ENCODE results near the gene OR10A6. TPM values are rescaled to one million over a fixed set of nuclear protein-coding genes. Genes with fewer than 3 reads are reported as not detected.

OR10A6 gene
- total and polyA plus RNA-seq, 4 experiments from 2014 or later: not detected

- H3K27me3 ChIP-seq (ENCODE audit: insufficient read depth, low read length): no peaks in the 10 kb centered on the region
- no peaks in the 10 kb centered on the region for H3K9me3 Mint-ChIP-seq
- peaks cover 11 to 35% of the 10 kb centered on the region in 2 donors for H3K27me3 Mint-ChIP-seq
- no peak overlapping the region for H3K4me3 ChIP-seq (ENCODE audit: low read length in 2 of 2)
- no peak overlapping the region for H3K4me3 Mint-ChIP-seq
- H3K4me1 Mint-ChIP-seq: no peaks in the 10 kb centered on the region
- CTCF ChIA-PET (ENCODE audit: partially characterized antibody): interaction anchor here (1.2 to 1.9 kb wide), 3 partner anchors 9 to 18 kb away, joined by 3 to 6 read pairs (median 3); no protein-coding TSS in a partner anchor
- H3K4me1 ChIP-seq (ENCODE audit: insufficient read depth, low read length): no peaks in the 10 kb centered on the region
- H3K36me3 Mint-ChIP-seq: no peaks in the 10 kb centered on the region
- DNase-seq: no peak
- POLR2A ChIA-PET (ENCODE audit: partially characterized antibody): no interaction called here
- H3K36me3 ChIP-seq (ENCODE audit: insufficient read depth, low read length): no peaks in the 10 kb centered on the region
- no peak overlapping the region for H3K27ac Mint-ChIP-seq
- intact Hi-C loops (cut with micrococcal nuclease): no loop called here
- no peak overlapping the region for H3K27ac ChIP-seq (ENCODE audit: low read depth, low read length)
- H3K9me3 ChIP-seq (ENCODE audit: control insufficient read depth in 1 of 2, low read length in 2 of 2): no peaks in the 10 kb centered on the region
Observed at GRCh38 chr11:7910286-7910788, 20.7 kb downstream of the OR10A6 start.

- H3K4me3 ChIP-seq (ENCODE audit: low read length in 2 of 2): no peak overlapping the region
- no peaks in the 10 kb centered on the region for H3K27me3 ChIP-seq (ENCODE audit: insufficient read depth, low read length)
- H3K4me1 ChIP-seq (ENCODE audit: insufficient read depth, low read length): no peaks in the 10 kb centered on the region
- Mint-ChIP-seq H3K27me3 (peaks cover 11 to 33% of the 10 kb centered on the region in 2 donors), H3K4me3 (no peak overlapping the region), H3K27ac (no peak overlapping the region), H3K9me3 (no peaks in the 10 kb centered on the region), H3K36me3 (no peaks in the 10 kb centered on the region), H3K4me1 (no peaks in the 10 kb centered on the region)
- DNase-seq: no peak
- POLR2A ChIA-PET (ENCODE audit: partially characterized antibody): no interaction called here
- no peak overlapping the region for H3K27ac ChIP-seq (ENCODE audit: low read depth, low read length)
- CTCF ChIA-PET (ENCODE audit: partially characterized antibody): interaction anchor here (1.2 to 1.9 kb wide), 2 partner anchors 8 to 17 kb away, joined by 3 to 6 read pairs; no protein-coding TSS in a partner anchor
- intact Hi-C loops (cut with micrococcal nuclease): no loop called here
- no peaks in the 10 kb centered on the region for H3K36me3 ChIP-seq (ENCODE audit: insufficient read depth, low read length)
- H3K9me3 ChIP-seq (ENCODE audit: control insufficient read depth in 1 of 2, low read length in 2 of 2): no peaks in the 10 kb centered on the region
Observed at GRCh38 chr11:7909585-7910285, 21.3 kb downstream of the OR10A6 start.

GRCh38 chr11:7907121-7907520 is 23.9 kb downstream of the OR10A6 start:
- Histone ChIP-seq H3K36me3 (ENCODE audit: insufficient read depth, low read length) (no peaks in the 10 kb centered on the region), H3K4me3 (ENCODE audit: low read length in 2 of 2) (no peak overlapping the region), H3K27me3 (ENCODE audit: insufficient read depth, low read length) (no peaks in the 10 kb centered on the region), H3K9me3 (ENCODE audit: control insufficient read depth in 1 of 2, low read length in 2 of 2) (no peaks in the 10 kb centered on the region), H3K4me1 (ENCODE audit: insufficient read depth, low read length) (no peaks in the 10 kb centered on the region), H3K27ac (ENCODE audit: low read depth, low read length) (no peak overlapping the region)
- POLR2A ChIA-PET (ENCODE audit: partially characterized antibody): no interaction called here
- Mint-ChIP-seq H3K36me3 (no peaks in the 10 kb centered on the region), H3K9me3 (no peaks in the 10 kb centered on the region), H3K4me1 (no peaks in the 10 kb centered on the region), H3K27ac (no peak overlapping the region), H3K27me3 (peaks cover 14 to 33% of the 10 kb centered on the region in 2 donors), H3K4me3 (no peak overlapping the region)
- intact Hi-C loops (cut with micrococcal nuclease): no loop called here
- DNase-seq: no peak
- CTCF ChIA-PET (ENCODE audit: partially characterized antibody): no interaction called here

- CTCF ChIA-PET (ENCODE audit: partially characterized antibody): interaction anchor here (1.5 to 2.0 kb wide), 2 partner anchors 14 to 80 kb away, joined by 5 to 7 read pairs; no protein-coding TSS in a partner anchor
- Mint-ChIP-seq H3K4me1 (no peaks in the 10 kb centered on the region), H3K27ac (no peak overlapping the region), H3K9me3 (no peaks in the 10 kb centered on the region), H3K36me3 (no peaks in the 10 kb centered on the region), H3K27me3 (peaks cover 11 to 29% of the 10 kb centered on the region in 2 donors), H3K4me3 (no peak overlapping the region)
- Histone ChIP-seq H3K4me1 (ENCODE audit: insufficient read depth, low read length) (no peaks in the 10 kb centered on the region), H3K36me3 (ENCODE audit: insufficient read depth, low read length) (no peaks in the 10 kb centered on the region), H3K27me3 (ENCODE audit: insufficient read depth, low read length) (no peaks in the 10 kb centered on the region), H3K4me3 (ENCODE audit: low read length in 2 of 2) (no peak overlapping the region), H3K9me3 (ENCODE audit: control insufficient read depth in 1 of 2, low read length in 2 of 2) (no peaks in the 10 kb centered on the region), H3K27ac (ENCODE audit: low read depth, low read length) (no peak overlapping the region)
- POLR2A ChIA-PET (ENCODE audit: partially characterized antibody): no interaction called here
- no peak for DNase-seq
- intact Hi-C loops (cut with micrococcal nuclease): no loop called here
Observed at GRCh38 chr11:7906481-7906880, 24.6 kb downstream of the OR10A6 start.

GRCh38 chr11:7905961-7906429 is 25.1 kb downstream of the OR10A6 start:
- H3K4me1 Mint-ChIP-seq: no peaks in the 10 kb centered on the region
- peaks cover 14 to 31% of the 10 kb centered on the region in 2 donors for H3K27me3 Mint-ChIP-seq
- ChIA-PET POLR2A (ENCODE audit: partially characterized antibody) (no interaction called here), CTCF (ENCODE audit: partially characterized antibody) (interaction anchor here (1.5 to 2.0 kb wide), 2 partner anchors 13 to 80 kb away, joined by 5 to 7 read pairs; no protein-coding TSS in a partner anchor)
- no peak for DNase-seq
- Histone ChIP-seq H3K4me1 (ENCODE audit: insufficient read depth, low read length) (no peaks in the 10 kb centered on the region), H3K9me3 (ENCODE audit: control insufficient read depth in 1 of 2, low read length in 2 of 2) (no peaks in the 10 kb centered on the region), H3K36me3 (ENCODE audit: insufficient read depth, low read length) (no peaks in the 10 kb centered on the region), H3K27me3 (ENCODE audit: insufficient read depth, low read length) (no peaks in the 10 kb centered on the region), H3K4me3 (ENCODE audit: low read length in 2 of 2) (no peak overlapping the region), H3K27ac (ENCODE audit: low read depth, low read length) (no peak overlapping the region)
- H3K9me3 Mint-ChIP-seq: no peaks in the 10 kb centered on the region
- no peak overlapping the region for H3K4me3 Mint-ChIP-seq
- H3K36me3 Mint-ChIP-seq: no peaks in the 10 kb centered on the region
- H3K27ac Mint-ChIP-seq: no peak overlapping the region
- intact Hi-C loops (cut with micrococcal nuclease): no loop called here

- H3K4me3 Mint-ChIP-seq: no peak overlapping the region
- H3K4me1 ChIP-seq (ENCODE audit: insufficient read depth, low read length): no peaks in the 10 kb centered on the region
- intact Hi-C loops (cut with micrococcal nuclease): no loop called here
- H3K4me3 ChIP-seq (ENCODE audit: low read length in 2 of 2): no peak overlapping the region
- ChIA-PET CTCF (ENCODE audit: partially characterized antibody) (interaction anchor here (1.5 to 2.0 kb wide), 2 partner anchors 13 to 81 kb away, joined by 5 to 7 read pairs; no protein-coding TSS in a partner anchor), POLR2A (ENCODE audit: partially characterized antibody) (no interaction called here)
- no peaks in the 10 kb centered on the region for H3K36me3 Mint-ChIP-seq
- H3K9me3 ChIP-seq (ENCODE audit: control insufficient read depth in 1 of 2, low read length in 2 of 2): no peaks in the 10 kb centered on the region
- no peak overlapping the region for H3K27ac Mint-ChIP-seq
- no peak overlapping the region for H3K27ac ChIP-seq (ENCODE audit: low read depth, low read length)
- peaks cover 0 to under 1% (median 0%) of the 10 kb centered on the region in 8 donors for H3K9me3 Mint-ChIP-seq
- peaks cover 14 to 31% of the 10 kb centered on the region in 2 donors for H3K27me3 Mint-ChIP-seq
- H3K27me3 ChIP-seq (ENCODE audit: insufficient read depth, low read length): no peaks in the 10 kb centered on the region
- no peaks in the 10 kb centered on the region for H3K36me3 ChIP-seq (ENCODE audit: insufficient read depth, low read length)
- H3K4me1 Mint-ChIP-seq: no peaks in the 10 kb centered on the region
- DNase-seq: no peak
Observed at GRCh38 chr11:7905549-7905948, 25.5 kb downstream of the OR10A6 start.

GRCh38 chr11:7904917-7905316 is 26.2 kb downstream of the OR10A6 start:
- Mint-ChIP-seq H3K4me3 (no peak overlapping the region), H3K27me3 (peaks cover 13 to 29% of the 10 kb centered on the region in 2 donors), H3K4me1 (no peaks in the 10 kb centered on the region), H3K36me3 (no peaks in the 10 kb centered on the region), H3K9me3 (peaks cover 0 to 3% (median 0%) of the 10 kb centered on the region in 8 donors), H3K27ac (no peak overlapping the region)
- POLR2A ChIA-PET (ENCODE audit: partially characterized antibody): no interaction called here
- Histone ChIP-seq H3K27ac (ENCODE audit: low read depth, low read length) (no peak overlapping the region), H3K4me3 (ENCODE audit: low read length in 2 of 2) (no peak overlapping the region), H3K4me1 (ENCODE audit: insufficient read depth, low read length) (no peaks in the 10 kb centered on the region), H3K27me3 (ENCODE audit: insufficient read depth, low read length) (no peaks in the 10 kb centered on the region), H3K9me3 (ENCODE audit: control insufficient read depth in 1 of 2, low read length in 2 of 2) (no peaks in the 10 kb centered on the region), H3K36me3 (ENCODE audit: insufficient read depth, low read length) (no peaks in the 10 kb centered on the region)
- CTCF ChIA-PET (ENCODE audit: partially characterized antibody): interaction anchor here (1.5 to 2.0 kb wide), 2 partner anchors 12 to 81 kb away, joined by 5 to 7 read pairs; no protein-coding TSS in a partner anchor
- no peak for DNase-seq
- intact Hi-C loops (cut with micrococcal nuclease): no loop called here

Measured in CD4-positive, alpha-beta memory T cell (primary cell).